Measurements from ENCODE around the gene TREH.
A peak's percentile ranks its signal among the peaks of the same experiment; 100 is the strongest.

The TREH gene

GRCh38 chr11:118610225-118610772, 69.2 kb downstream of the TREH start:
- no peak for TF ChIP-seq CTCF (IDR thresholded peaks at IDR 0.05; ENCODE audit: low read depth, low read length)
- no peak for DNase-seq (ENCODE audit: extremely low read depth, low read depth)

- no peak for TF ChIP-seq CTCF (IDR thresholded peaks at IDR 0.05; ENCODE audit: low read depth, low read length)
- no peak for DNase-seq (ENCODE audit: extremely low read depth, low read depth)
These were observed 69.8 kb downstream of the TREH start for GRCh38 chr11:118609380-118610224.

GRCh38 chr11:118608360-118609227, 70.9 kb downstream of the TREH start:
- peak; percentile 73 for DNase-seq (ENCODE audit: extremely low read depth, low read depth)
- TF ChIP-seq CTCF (IDR thresholded peaks at IDR 0.05; ENCODE audit: low read depth, low read length): no peak

GRCh38 chr11:118607401-118608359, 71.8 kb downstream of the TREH start, which contains the start of gene PHLDB1:
Gene PHLDB1, plus strand, starts transcription at chr11:118607615. Its CDS starts 6,222 bp downstream, at chr11:118613837.
- DNase-seq (ENCODE audit: extremely low read depth, low read depth): no peak
- TF ChIP-seq CTCF (IDR thresholded peaks at IDR 0.05; ENCODE audit: low read depth, low read length): peak; percentile 59

Data from AG09319 (cell line).